Embryonic facial prominence (tissue), 1 donor: ENCODE data around the gene ZNF319.
A peak's percentile ranks its signal among the peaks of the same experiment; 100 is the strongest.
"Not testable (repeated sequence)": the region's sequence is repeated elsewhere in the genome, so short reads cannot be mapped to it uniquely, and the experiment has no call there.

Experiments
- DNase-seq: peaks from one replicate; pipeline ENCODE4 v3.0.0-alpha.2; 2016; ENCODE audit errors: extremely low spot score

ZNF319 gene

GRCh38 chr16:58021661-58022551, 21.4 kb upstream of the ZNF319 start:
- DNase-seq: no peak

- no peak for DNase-seq
Observed at GRCh38 chr16:58020628-58021521, 20.4 kb upstream of the ZNF319 start.

- no peak for DNase-seq
Observed at GRCh38 chr16:58019866-58020538, 19.5 kb upstream of the ZNF319 start.

- DNase-seq: no peak
Observed at GRCh38 chr16:58018803-58019202, 18.3 kb upstream of the ZNF319 start.

GRCh38 chr16:58016840-58017446, 16.5 kb upstream of the ZNF319 start:
- DNase-seq: no peak

- DNase-seq: no peak
Observed at GRCh38 chr16:58013201-58013956, 12.9 kb upstream of the ZNF319 start.

- DNase-seq: no peak
Observed at GRCh38 chr16:58012481-58012880, 12.0 kb upstream of the ZNF319 start.

- no peak for DNase-seq
Observed at GRCh38 chr16:58011652-58012051, 11.2 kb upstream of the ZNF319 start.

- DNase-seq: no peak
Observed at GRCh38 chr16:58010886-58011285, 10.4 kb upstream of the ZNF319 start.

GRCh38 chr16:58009856-58010416, 9.5 kb upstream of the ZNF319 start:
- no peak for DNase-seq

- not testable (repeated sequence) for DNase-seq
Observed at GRCh38 chr16:58004736-58005135, 4.3 kb upstream of the ZNF319 start.

- DNase-seq: no peak
Observed at GRCh38 chr16:58002936-58003335, 2.5 kb upstream of the ZNF319 start.

GRCh38 chr16:58002416-58002800, 1.9 kb upstream of the ZNF319 start:
- DNase-seq: no peak

GRCh38 chr16:58001781-58002415, 1.4 kb upstream of the ZNF319 start:
- no peak for DNase-seq

GRCh38 chr16:58000706-58001676, 519 bp upstream of the ZNF319 start, which contains the start of gene USB1:
TSS of gene USB1 (plus strand) at chr16:58001407. CDS start at chr16:58001484, 77 bp downstream.
- DNase-seq: peak; percentile 59

- DNase-seq: no peak
Observed at GRCh38 chr16:57999366-57999970, 1.0 kb downstream of the ZNF319 start.

GRCh38 chr16:57998992-57999365, 1.5 kb downstream of the ZNF319 start:
- no peak for DNase-seq

- DNase-seq: no peak
Observed at GRCh38 chr16:57998486-57998885, 2.0 kb downstream of the ZNF319 start.
